Astrocyte (in vitro differentiated cells and primary cell): ENCODE data around the gene ZNF385D.

Experiments used
- CTCF ChIP-seq: IDR thresholded peaks from 2 replicates; pipeline ENCODE4 v1.5.1; 2011; ENCODE audit warnings: low read depth, mild to moderate bottlenecking, inconsistent platforms, low read length, moderate library complexity; ENCODE audit not compliant: insufficient read depth
- EZH2 ChIP-seq: IDR thresholded peaks from 2 replicates; pipeline ENCODE4 v1.6.1; 2012; ENCODE audit warnings: mild to moderate bottlenecking, low read length, inconsistent platforms; ENCODE audit not compliant: insufficient read depth

- no peak for TF ChIP-seq CTCF
- no peak for TF ChIP-seq EZH2
Observed at GRCh38 chr3:21662403-21662802, 88.6 kb downstream of the ZNF385D start.
